Fibroblast of the aortic adventitia (primary cell): ENCODE data around the gene RIMS3. TPM values are rescaled to one million over a fixed set of nuclear protein-coding genes. Genes with fewer than 3 reads are reported as not detected.

Experiments
- DNase-seq: peaks from one replicate; pipeline ENCODE4 v3.0.0-alpha.2; 2010; ENCODE audit warnings: low read depth
- H3K4me3 ChIP-seq: 2 replicates; pipeline ENCODE4 v1.5.1; 2011; ENCODE audit warnings: low read depth, mild to moderate bottlenecking, control low read depth, low read length, moderate library complexity
- CTCF ChIP-seq: IDR thresholded peaks from 2 replicates; pipeline ENCODE4 v1.5.1; 2011; ENCODE audit warnings: mild to moderate bottlenecking, low read length, control low read depth, inconsistent platforms; ENCODE audit not compliant: insufficient read depth
- total RNA-seq: library from RNA; depleted of rRNA; stranded (reverse); fragments of >200 nt; gene quantifications from 2 replicates; pipeline ENCODE4 v1.2.3, GENCODE V29; 2012; ENCODE audit warnings: low replicate concordance

Gene RIMS3
- total RNA-seq, 1 donor: 0.36 TPM

- no peak overlapping the region for H3K4me3 ChIP-seq
- TF ChIP-seq CTCF: no peak
- DNase-seq: no peak
Measured at GRCh38 chr1:40640314-40641076, 25.0 kb downstream of the RIMS3 start.

DNA sequence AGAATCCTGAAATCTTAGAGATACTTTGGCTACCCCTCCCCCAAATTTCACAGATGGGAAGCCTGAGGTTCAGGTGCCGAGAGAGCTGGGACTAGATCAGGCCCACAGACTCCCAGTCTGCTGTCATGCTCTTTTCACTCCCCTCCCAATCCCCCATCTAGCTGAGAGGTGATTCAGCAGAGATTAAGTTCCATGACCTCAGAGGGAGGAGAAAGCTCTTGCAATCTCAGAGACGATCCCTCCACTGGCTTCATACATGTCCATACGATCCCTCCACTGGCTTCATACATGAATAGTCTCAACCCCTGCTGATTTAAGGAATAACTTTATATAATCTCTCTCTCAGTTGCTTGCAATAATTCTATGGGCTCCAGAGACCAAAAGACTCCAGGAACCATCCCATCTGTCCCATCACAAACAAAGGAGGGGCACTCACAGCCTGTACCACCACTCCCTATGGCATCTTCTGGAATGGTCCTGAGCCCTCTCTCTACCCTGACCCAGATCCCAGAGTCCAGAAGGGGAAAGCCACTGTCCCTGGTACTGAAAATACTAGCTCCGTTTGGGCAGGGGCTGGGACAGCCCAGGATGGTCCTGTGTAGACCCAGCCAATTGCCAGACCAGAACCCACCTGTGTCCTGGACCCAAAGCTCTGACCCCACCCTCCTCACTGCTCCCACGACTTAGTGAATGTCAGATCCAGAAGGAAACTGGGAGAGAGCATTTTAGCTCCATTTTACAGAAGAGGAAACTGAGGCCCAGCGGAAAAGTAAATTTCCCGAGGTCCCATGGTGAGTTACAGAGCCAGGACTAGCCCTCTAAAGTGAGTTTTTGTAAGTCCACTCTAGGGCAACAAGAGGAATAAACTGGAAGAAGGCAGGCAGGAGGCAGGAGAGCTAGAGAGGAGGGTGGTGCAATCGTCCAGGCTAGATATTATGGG lies 27.1 kb downstream of the RIMS3 start:
- DNase-seq: no peak
- no peak for TF ChIP-seq CTCF
- no peak overlapping the region for H3K4me3 ChIP-seq

DNA sequence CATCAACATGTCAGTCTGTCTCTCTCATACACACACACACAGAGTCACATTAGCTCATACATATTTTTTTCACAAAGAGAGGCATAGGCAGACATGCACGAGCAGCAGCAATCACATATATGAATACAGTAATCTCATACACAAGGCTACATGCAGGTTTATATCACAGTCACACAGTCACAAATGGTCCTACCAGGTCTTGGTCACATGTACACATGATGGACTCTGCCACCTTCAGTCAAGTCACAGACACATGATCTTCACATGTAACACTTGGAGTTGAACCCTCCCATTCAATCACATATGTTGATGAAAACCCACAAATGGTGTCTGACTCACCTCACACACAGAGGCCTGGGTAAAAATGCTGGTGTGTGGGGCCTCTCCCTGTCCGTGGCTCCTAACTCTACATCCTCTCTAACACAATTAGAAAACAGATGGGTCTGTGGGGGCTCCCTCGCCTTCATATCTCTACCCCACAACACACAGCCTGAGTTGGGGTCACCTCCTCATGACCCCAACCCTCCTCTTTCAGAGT lies 27.9 kb downstream of the RIMS3 start:
- no peak for TF ChIP-seq CTCF
- no peak for DNase-seq
- H3K4me3 ChIP-seq: no peak overlapping the region

DNA sequence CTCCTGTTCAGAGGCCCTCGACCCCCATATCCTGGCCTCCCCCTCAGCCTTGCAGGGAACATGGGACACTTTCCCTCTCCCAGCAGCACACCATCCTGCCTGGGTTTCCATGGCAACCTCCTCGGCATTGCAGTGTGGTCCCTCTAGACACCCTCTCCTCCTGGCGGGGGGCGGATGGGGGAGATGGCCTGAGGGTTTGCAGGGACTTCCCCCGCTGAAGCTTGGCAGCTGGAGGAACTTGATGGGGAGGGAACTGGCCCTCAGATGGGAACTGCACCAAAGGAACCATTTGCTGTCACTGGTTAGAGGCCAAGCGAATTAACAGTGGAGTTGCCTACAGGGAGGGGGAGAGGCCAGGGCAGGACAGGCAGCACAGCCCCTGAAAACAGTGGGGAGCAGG lies 28.7 kb downstream of the RIMS3 start:
- no peak overlapping the region for H3K4me3 ChIP-seq
- DNase-seq: no peak
- no peak for TF ChIP-seq CTCF

DNA sequence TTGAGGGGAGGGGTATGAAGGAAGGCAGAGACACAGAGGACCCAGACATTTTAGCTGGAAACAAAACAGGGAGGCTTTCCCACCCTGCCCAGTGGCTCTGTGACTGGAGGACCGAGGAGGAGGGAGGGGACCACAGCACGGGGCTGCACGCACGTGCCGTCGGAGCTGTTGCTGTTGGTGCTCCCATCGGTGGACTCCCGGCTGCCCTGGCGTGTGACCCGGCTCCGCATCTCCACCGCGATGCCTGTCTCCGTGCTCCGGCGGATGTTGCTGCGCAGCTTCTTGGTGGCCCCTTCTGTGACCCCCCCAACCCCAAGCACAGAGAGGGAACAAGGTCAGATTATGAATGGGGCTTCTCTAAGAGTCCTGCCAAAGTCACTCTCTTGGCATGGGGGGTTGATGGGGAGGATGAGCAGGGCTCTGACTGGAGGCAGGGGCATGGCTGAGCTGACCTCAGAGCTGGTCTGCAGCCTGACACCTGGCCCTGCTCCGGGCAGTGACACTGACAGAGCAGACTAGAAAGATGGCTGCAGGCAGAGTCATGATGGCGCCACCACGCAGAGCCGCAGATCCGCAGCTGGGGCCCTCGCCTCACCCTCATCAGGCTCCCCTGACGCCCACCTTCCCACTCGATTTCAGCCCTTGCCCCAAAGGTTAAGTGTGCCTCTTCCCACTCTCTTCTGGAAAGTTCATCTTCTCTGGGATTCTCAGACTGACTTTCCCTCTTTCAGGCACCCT lies 29.6 kb downstream of the RIMS3 start:
- H3K4me3 ChIP-seq: no peak overlapping the region
- no peak for DNase-seq
- TF ChIP-seq CTCF: no peak

DNA sequence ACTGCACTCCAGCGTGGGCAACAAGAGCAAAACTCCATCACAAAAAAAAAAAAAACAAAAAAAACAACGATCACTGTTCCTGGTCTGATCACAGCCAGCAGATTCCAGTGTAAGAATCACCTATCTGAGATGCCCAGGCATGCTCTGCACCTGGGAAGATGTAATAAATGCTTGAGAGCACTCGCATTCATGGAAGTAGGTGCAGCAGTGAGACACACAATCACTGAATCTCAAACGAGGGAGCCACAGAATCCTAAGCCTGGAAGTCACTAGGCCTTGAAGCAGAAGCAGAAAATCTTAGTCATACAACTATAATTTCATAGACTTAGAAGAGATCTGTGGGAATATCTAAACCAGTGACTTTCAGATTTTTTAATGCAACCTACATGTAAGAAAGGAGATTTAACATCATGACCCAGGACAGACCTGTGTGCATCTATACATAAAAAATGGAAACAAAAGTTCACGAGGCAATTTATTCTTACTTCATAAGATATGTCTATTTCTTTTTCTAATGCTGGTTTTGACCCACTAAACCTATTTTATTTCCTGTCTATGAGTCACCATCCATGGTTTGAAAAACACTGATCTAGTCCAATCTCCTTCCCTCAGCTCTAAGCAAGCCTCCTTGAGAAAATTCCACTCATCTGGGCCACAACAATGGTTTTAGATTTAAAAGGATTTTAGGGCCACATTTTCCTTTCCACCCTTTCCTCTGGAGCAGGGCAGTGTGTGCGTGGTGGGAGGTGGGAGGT lies 30.4 kb downstream of the RIMS3 start:
- no peak for TF ChIP-seq CTCF
- H3K4me3 ChIP-seq: no peak overlapping the region
- peak; percentile 10 for DNase-seq
